G401.6 (cell line): ENCODE results near the gene TBCCD1.

ENCODE experiments used
- FAIRE-seq: peaks from 2 replicates; lab custom pipeline; 2012; peaks lifted over from hg19 to GRCh38; lab: Jason Lieb, UNC

The TBCCD1 gene, protein sequence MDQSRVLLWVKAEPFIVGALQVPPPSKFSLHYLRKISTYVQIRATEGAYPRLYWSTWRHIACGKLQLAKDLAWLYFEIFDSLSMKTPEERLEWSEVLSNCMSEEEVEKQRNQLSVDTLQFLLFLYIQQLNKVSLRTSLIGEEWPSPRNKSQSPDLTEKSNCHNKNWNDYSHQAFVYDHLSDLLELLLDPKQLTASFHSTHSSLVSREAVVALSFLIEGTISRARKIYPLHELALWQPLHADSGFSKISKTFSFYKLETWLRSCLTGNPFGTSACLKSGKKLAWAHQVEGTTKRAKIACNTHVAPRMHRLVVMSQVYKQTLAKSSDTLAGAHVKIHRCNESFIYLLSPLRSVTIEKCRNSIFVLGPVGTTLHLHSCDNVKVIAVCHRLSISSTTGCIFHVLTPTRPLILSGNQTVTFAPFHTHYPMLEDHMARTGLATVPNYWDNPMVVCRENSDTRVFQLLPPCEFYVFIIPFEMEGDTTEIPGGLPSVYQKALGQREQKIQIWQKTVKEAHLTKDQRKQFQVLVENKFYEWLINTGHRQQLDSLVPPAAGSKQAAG

DNA sequence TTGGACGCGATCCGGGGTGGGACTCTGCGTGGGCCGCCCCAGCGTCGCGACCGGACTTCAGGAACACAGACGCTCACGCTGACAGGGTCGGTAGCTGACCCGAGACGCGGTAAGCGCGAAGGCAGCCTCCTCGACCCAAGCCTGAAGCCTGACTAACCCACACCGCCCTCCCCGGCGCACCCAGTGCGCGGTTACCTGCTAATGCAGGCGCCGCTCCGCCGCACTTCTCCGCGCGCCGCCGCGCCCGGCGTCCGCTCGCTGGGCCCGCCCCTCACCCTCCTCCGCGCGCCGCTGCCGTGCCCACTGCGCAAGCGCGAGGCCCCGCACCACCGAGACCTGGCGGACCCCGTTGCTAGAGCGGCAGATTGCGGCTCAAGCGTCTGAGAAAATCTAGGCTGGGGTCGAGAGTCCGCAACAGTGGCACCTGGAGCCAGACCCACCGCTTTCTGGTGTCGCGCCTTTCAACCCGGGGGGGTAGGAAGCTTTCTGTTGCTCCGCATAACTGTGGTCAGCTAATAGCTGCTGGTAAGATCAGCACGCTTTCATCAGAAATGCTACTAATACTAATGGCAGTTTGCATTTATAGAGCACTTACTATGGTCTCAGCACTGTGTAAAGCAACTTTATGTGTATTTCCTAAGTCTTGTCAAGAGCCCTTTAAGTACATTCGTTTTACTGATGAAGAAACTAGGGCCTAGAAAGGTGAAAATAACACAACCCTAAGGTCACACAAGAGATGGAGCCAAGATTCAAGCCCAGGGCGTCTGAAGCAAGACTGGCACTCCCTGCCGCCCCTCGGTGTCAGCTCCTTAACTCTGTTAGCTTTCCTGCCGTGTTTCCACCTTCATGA, at the start of gene TBCCD1:
Gene TBCCD1, minus strand, starts transcription at position 268 of the 850 bp plus-strand sequence. CDS start 3,010 bp downstream, outside the sequence.
- no peak for FAIRE-seq

DNA sequence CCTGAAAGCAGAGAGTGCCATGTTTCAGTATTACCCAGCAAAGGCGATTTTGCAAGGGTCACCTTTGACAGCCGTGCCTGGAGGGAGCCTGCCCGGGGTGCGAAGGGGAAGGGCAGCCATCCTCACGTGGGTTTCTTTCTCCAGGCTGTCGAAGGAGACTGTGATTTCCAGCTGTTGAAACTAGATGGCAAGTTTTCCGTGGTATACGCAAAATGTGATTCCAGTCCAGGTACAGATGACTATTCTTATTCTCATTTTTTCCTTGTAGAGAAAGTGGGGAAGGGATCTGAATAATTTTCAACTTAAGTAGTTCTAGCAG, 49.1 kb upstream of the TBCCD1 start:
- FAIRE-seq: no peak

DNA sequence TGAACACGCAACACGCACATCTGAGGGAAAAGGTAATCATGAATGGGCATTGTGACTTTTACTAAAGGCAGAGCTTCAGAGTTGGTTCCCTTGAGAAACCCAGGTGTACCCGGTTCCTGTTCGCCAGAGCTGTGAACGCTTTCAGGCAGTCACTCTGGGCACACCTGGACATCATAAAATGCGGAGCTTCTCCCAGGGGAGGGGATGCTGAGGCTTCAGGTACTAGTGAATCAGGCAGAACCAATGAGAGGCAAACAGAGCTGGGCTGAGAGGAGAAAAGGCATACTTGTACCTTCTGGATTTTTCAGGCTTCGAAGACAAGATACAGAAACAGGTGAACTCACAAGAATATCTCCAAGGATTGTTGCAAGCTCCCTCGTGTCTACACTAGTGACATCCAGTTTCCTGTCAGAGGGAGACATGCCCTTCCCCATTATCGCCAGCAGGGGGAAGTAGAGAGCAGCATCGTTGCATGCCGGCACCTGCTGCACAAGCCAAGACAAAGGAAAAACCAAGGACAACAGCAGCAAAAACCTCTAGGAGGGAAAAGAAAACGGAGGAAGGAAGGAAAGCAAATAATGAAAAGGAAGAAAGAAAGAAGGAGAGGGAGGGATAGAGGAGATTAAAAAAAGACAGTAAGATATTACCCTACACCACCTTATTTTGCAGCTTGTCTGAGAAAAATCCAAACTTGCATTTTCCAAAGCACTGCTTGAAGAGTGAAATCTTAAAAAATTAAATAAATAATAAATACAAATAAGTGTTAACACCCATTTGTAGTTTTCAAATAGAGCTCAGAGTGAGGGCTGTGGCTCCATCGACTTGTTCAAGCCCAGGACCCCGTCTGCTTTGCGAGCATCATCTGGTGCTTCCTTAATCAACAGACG, 47.7 kb upstream of the TBCCD1 start:
- FAIRE-seq: peak; percentile 83

DNA sequence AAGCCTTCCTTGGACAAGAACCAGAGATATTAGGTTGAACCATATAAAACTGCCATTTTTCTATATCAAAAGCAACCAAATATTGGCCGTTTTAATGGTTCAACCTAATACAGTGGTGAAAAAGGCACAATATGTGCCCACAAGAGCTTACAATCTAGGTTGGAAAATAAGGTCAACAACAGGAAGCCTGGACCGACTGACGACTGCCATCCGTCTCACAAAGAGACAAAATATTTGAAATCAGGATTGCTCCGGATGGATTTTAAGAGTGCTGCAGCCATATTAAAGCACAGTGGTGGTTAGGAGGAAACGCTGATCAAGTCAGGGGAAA, 47.1 kb upstream of the TBCCD1 start:
- FAIRE-seq: no peak

DNA sequence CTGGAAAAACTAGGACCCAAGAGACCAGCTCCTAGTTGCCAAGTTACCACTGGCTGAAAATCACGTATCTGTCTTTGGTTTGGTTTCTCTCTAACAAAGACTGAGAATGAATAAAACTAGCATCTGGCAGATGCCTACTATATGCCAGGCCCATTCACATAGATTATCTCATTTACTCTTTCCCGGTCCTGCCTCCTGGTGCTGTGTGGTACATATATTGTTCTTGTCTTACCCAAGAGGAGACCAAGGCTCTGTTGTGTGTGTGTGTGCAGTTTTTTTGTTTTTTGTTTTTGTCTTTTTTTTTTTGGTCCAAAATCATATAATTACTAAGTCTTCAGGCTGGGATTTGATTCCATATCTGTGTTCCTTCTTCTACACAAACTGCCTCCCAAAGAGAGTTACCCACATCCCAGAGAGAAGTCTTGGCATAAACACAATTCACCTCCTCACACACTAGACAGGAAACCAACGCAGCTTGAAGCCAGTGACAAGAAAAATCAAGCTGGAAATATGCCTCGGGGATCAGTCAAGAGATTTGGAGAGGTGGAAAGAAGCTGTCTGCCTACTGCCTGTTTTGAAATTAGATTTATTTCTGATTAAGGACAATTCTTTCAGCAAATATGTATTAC, 46.6 kb upstream of the TBCCD1 start:
- no peak for FAIRE-seq

DNA sequence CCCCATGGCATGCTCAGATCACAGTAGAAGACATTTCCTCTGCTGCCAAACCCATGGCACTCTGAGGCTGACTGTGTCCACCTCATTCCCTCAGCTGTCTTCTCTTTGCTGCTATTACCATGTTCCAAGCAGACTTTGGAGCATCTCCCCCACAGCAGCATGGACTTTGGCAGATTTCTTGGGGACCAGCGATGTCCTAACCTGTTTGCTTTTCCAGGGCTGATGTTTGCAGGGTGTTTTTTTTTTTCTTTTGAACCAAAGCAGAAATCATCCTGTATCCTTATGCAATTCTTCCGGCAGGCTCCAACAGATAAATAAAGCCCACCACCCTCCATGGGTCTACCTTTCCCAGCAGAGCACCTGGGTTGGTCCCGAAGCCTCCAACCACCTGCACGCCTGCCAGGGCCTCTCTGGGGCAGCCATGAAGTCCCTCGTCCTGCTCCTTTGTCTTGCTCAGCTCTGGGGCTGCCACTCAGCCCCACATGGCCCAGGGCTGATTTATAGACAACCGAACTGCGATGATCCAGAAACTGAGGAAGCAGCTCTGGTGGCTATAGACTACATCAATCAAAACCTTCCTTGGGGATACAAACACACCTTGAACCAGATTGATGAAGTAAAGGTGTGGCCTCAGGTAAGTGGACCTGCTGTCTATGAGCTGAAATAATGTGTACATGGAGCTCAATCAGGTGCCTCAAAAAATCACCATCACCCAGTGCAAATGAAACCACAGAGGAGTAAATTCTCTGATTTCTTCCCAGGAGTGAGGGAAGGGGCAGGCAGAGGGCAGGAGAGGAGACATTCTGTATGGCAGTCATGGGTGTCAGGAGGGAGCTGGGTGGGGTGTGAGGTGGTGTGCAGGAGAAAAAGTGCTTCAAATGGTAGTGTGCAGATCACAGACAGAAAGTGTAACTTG, 45.8 kb upstream of the TBCCD1 start, which contains the start of gene AHSG:
Gene AHSG, plus strand, starts transcription at position 340 of the 916 bp plus-strand sequence. Its CDS starts 82 bp downstream, at position 422.
- FAIRE-seq: no peak

DNA sequence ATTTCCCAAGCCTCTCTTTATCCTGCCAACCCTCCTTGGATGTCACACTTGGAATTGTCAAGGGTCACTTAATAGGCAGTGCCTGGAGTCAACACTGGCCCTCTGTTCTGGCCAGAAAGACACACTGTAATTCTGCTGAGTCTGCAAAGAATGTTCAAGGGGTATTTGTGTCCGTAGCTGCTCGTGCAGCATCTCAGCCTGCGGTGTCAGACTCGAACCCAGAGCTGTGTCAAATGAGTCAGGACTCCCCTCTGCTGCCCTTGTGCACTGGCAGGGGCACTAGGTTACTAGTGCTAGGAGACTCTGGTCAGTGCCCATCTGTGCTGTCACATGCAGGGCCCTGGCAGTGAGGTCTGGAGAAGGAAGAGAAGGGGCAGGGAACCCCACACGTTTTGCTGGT, 44.9 kb upstream of the TBCCD1 start:
- FAIRE-seq: no peak

DNA sequence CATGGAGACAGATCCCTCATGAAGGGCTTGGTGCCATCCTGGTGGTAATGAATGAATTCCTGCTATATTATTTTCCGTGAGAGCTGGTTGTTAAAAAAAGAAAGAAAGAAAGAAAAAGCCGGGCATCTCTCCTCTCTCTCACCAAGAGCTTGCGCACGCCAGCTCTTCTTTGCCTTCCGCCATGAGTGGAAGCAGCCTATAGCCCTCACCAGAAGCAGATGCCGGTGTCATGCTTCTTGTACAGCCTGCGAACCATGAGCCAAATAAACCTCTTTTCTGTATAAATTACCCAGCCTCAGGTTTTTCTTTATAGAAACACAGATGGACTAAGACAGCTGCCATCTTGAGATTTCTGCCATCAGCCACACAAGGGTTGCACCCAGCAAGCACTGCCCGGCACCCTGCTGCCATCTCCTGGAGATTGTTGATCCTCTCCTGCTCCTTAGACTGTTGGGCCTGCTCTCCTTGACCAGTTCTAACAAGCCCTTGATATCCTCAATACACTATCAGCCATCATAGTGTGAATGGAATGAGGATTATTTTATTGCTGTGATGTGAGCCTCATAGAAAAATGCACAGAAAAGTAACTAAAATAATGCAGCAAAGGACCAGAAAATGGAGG, 42.2 kb upstream of the TBCCD1 start:
- no peak for FAIRE-seq

DNA sequence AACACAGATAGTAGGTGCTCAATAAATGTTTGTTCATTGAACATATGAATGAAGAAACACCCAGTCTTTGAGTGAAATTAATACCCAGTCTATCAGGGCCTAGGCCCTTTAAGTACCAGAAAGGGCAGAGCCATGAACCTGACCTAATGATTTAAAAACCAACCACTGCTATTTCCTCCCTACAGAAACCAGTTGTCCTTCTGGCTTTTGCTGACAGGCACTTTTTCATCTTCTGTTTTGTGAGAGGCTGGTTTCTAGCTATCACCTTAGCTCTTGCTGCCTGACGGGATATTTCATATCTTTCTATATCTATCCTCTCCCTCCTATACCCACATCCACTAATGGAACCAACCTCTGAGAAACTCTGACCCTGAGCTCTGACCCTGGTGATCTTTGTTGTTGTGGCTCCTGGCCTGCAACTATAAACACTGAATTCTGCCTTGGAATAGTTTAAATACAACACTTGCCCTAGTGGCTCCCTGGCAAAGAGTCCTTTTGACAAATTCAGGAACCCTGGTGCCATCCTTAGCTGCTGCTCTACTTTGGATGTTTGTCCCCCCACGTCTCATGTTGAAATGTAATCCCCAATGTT, 41.6 kb upstream of the TBCCD1 start:
- FAIRE-seq: no peak

DNA sequence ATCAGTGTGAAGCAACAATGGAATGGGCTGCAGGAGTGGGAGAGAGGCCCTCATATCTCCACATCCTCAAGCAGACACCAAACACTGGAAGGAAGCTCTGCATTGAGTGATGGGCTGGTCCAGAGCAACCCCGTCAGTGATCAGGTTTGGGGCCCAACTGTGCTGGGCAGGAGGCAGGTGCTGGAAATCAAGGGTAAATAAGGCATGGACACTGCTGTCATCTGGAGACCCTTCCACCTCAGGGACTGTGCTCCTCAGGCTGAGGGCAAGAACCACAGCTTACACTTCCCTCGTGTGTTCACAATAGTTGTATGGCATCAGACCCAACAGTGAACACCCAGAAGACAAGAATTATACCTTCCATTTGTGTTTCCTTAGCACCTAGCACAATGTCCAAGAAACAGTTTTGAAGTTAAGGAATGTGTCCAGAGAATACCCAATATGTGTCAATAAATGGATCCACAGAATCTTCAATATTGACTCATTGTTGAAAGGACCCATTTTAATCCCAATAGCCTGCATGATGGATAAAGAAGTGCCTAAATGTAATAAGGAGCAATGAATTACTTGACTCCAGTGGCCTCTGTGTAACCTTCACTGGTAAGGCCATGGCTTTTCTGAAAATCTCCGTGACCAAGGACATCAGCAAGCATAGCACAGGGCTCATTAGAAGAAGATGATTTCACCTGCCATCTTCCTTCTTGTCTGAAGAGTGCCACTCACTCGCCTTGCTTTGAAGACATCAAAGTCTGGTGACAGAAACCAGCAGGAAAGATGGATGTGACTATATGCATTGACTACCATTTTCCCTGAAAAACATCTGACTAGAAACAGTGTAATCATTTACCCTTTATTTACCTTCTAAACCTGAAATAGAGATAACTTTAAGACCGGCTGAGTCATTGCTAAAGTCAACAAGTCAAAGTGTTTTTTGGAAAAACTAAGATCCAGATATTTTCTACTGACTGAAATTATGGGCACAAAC, 38.7 kb upstream of the TBCCD1 start:
- no peak for FAIRE-seq

DNA sequence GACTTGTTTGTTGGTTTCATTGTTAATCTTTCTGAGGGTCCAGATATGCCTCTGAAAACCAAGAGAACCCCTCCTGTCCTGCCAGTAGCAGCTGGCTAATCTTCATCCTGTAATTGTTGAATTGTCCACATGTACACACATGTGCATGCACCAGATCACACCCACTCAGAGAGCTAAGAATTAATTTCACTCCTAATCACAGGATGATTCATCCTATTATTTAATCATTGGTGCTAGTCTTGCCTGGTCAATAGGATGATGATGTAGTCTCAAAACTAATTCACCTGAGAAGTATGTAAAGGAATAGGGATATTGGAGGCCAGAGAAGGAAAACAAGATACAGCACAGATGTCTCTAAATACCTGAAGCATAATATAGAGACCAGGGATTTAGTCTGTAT, 37.9 kb upstream of the TBCCD1 start:
- FAIRE-seq: no peak

DNA sequence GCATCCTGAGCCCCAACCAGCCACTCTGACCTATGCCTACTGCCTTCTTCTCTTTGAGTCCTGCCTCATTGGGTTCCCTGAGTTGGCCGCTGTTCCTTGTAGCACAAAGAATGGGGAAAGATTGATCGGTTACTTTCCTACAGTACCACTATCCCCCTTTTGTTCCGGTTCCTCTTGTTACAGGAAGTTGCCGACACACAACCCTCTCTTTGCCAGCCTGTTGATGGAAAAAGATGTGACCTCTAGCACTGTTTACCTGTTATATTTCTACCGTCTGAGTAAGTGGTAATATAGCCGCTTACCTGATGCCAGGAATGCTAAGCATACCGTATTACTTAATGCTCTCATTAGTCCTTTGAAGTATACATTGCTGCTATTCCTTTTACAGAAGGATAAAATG, 36.0 kb upstream of the TBCCD1 start:
- no peak for FAIRE-seq

DNA sequence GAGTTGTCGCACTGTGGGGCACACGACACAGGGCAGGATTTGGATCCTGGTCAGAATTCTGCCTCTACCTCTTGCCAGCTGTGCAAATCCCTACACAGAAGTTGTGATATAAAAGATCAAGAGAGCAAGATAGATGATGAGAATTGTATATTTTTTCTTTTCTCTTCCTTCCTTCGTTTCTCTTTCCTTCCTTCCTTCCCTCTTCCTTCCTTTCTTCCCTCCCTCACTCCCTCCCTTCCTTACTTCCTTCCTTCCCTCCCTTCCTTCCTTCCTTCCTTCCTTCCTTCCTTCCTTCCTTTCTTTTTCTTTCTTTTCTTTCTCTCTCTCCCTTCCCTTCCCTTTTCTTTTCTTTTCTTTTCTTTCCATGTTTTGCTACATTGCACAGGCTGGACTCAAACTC, 33.8 kb upstream of the TBCCD1 start:
- FAIRE-seq: no peak

DNA sequence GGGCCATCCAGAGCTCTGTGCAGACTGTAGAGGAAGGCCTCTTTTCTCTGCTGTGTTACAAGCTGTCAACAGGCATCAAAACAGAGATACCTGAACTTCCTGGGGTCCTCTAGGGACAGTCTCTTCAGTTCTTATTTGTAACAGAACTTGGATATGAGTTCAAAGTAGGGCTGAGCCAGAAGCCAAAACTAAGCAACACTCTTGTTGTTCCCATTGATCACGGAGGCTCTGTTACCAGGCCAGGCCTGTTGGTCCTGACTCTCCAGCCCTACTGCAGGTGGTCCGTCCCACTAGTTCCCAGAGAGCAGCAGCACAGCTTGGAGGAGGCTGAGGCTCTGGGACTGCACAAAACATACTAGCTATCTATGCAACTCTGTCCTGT, 32.6 kb upstream of the TBCCD1 start:
- FAIRE-seq: no peak

DNA sequence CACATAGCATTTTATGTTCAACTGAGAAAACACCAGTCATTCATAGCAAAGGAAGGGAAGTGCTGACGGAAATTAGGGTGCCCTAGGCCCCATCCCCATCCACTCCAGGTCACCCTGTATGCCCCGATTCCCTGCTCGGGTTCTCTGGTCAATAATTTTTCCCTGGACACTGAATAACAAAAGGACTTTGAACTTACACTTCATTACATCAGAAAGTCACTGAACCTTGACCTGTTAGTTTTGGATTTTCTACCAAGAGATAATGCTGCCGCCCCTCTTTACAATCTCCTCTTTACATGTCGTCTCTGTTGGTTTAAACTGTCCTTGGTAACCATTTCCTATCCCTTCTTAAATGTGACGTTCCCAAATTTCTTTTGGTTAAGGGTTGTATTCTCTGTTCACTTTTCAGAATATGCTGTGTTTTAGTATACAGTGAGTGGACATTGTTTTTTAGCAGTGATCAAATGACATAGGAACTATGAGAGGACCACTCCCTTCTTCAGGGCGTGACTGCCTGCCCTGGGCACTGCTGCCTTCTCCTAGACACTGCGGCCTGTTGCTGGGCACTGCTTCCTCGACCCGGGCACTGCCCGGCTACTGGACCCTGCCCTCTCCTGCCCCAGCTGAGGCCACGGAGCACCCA, 32.1 kb upstream of the TBCCD1 start:
- no peak for FAIRE-seq

DNA sequence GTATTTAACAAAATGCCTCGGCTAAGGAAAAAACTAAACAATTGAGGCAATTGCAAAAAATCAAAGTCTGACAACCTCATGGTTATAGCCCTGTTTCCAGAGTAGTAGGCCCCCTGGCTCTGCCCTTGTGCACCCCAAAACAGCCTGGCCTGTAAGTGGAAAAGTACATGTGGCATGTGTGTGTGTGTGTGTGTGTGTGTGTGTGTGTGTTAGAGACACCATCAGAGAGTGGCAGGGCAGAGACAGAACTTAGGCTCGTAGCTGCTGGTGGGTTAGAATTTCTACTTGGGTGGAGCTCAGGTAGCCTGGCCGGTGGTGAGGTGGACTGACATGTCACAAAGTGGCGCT, 31.6 kb upstream of the TBCCD1 start:
- no peak for FAIRE-seq

DNA sequence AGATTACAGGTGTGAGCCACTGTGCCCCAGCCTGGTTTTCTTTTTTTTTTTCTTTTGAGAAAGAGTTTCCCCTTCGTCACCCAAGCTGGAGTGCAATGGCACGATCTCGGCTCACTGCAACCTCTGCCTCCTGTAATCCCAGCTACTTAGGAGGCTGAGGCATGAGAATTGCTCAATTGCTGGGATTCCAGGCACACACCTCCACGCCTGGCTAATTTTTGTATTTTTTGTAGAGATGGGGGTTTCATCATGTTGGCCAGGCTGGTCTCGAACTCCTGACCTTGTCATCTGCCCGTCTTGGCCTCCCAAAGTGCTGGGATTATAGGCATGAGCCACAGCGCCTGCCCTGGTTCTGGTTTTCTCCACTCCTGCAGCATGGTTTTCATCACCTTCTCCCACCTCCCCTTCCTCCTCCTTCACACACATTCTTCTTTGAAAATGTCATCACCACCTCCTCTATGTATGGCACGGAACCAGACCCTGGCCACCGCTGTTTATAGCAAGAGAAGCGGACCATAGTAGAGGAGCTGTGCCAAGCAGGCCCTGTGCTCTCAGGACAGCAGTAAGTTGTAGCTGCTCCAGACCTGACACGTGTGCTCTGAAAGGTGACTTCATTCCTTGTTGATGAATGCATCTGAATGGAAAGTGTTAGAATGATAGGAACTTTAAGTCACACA, 31.1 kb upstream of the TBCCD1 start:
- no peak for FAIRE-seq
